PFSK-1 (cell line): Measurements from ENCODE around the gene STAMBPL1.

Experiments used
- FOXP2 ChIP-seq: optimal IDR thresholded peaks from 2 replicates; pipeline ENCODE3; 2011; ENCODE audit warnings: borderline replicate concordance, control low read depth, inconsistent platforms; ENCODE audit not compliant: insufficient read depth; ENCODE audit errors: extremely low read length, extremely low read depth
- POLR2AphosphoS5 ChIP-seq: IDR thresholded peaks from 2 replicates; pipeline ENCODE4 v1.6.1; 2012; ENCODE audit warnings: low read depth, mild to moderate bottlenecking, control low read depth, low read length, moderate library complexity
- SIN3A ChIP-seq: IDR thresholded peaks from 2 replicates; pipeline ENCODE4 v1.6.1; 2012; ENCODE audit warnings: mild to moderate bottlenecking, low read length, moderate library complexity, borderline replicate concordance; ENCODE audit not compliant: insufficient read depth
- TAF1 ChIP-seq: IDR thresholded peaks from 2 replicates; pipeline ENCODE4 v1.6.1; 2012; ENCODE audit warnings: low read length, control low read depth, borderline replicate concordance; ENCODE audit not compliant: insufficient read depth
- TF ChIP-seq, protein P1 (sequence below), 2 experiments: IDR thresholded peaks; 2 replicates each; pipeline versions ENCODE4 v1.6.1 to v1.8.0; 2011 to 2012; ENCODE audit warnings: low read depth in 2 of 2, low read length in 2 of 2, control low read depth in 1 of 2, inconsistent platforms in 1 of 2, mild to moderate bottlenecking in 1 of 2, moderate library complexity in 1 of 2; ENCODE audit not compliant: insufficient read depth in 1 of 2

The STAMBPL1 gene

DNA sequence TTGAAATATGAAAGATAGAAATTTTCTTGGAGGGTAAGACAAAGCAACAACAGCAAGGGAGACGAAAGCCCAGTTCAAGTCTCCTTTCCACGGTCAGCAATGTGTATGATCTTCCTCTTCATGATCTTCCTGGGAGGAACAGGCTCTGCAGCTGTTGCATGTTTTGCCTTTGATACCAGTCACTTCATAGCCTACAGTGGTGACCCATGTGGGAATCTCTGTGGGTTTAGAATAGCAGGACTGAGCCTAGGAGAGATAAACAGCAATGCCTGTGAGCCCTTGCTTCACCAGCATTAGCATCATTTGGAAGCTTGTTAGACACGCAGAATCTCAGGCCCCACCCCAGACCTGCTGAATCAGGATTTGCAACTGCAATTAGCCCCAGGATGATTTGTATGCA, 31.8 kb downstream of the STAMBPL1 start:
- TF ChIP-seq SIN3A (no peak), FOXP2 (no peak), TAF1 (no peak), POLR2AphosphoS5 (no peak)
- TF ChIP-seq, protein P1, sequence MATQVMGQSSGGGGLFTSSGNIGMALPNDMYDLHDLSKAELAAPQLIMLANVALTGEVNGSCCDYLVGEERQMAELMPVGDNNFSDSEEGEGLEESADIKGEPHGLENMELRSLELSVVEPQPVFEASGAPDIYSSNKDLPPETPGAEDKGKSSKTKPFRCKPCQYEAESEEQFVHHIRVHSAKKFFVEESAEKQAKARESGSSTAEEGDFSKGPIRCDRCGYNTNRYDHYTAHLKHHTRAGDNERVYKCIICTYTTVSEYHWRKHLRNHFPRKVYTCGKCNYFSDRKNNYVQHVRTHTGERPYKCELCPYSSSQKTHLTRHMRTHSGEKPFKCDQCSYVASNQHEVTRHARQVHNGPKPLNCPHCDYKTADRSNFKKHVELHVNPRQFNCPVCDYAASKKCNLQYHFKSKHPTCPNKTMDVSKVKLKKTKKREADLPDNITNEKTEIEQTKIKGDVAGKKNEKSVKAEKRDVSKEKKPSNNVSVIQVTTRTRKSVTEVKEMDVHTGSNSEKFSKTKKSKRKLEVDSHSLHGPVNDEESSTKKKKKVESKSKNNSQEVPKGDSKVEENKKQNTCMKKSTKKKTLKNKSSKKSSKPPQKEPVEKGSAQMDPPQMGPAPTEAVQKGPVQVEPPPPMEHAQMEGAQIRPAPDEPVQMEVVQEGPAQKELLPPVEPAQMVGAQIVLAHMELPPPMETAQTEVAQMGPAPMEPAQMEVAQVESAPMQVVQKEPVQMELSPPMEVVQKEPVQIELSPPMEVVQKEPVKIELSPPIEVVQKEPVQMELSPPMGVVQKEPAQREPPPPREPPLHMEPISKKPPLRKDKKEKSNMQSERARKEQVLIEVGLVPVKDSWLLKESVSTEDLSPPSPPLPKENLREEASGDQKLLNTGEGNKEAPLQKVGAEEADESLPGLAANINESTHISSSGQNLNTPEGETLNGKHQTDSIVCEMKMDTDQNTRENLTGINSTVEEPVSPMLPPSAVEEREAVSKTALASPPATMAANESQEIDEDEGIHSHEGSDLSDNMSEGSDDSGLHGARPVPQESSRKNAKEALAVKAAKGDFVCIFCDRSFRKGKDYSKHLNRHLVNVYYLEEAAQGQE (IDR thresholded peaks at IDR 0.05; ENCODE audit: insufficient read depth in 1 of 2, low read depth in 2 of 2, low read length in 2 of 2) = no peak

DNA sequence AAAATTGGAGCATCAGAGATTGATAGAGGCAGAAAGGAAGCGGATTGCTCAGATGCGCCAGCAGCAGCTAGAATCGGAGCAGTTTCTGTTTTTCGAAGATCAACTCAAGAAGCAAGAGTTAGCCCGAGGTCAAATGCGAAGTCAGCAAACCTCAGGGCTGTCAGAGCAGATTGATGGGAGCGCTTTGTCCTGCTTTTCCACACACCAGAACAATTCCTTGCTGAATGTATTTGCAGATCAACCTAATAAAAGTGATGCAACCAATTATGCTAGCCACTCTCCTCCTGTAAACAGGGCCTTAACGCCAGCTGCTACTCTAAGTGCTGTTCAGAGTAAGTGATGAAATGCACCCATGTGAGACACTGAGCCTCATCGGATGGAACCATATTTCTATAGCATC, 33.1 kb downstream of the STAMBPL1 start:
- TF ChIP-seq FOXP2 = no peak
- TF ChIP-seq POLR2AphosphoS5 = no peak
- TF ChIP-seq, protein P1 (IDR thresholded peaks at IDR 0.05; ENCODE audit: insufficient read depth in 1 of 2, low read depth in 2 of 2, low read length in 2 of 2) = no peak
- TF ChIP-seq SIN3A = no peak
- no peak for TF ChIP-seq TAF1

DNA sequence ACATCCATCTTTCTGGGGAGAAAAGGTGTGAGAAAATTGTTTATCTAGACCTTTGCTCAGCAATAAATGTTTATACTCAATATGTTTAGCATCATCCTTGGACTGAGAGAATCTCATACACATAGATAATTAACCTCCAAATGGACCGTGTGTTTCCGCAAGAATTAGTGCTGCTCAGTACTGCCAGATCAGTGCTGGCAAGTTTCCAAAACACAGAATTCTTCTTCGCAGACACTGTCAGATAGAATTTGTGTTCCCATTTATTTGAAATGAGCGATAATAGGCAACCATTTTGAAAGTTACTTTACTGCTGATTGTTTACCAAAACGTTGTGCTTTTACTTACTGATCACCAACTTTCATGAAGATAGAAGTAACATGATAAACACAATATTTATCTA, 33.7 kb downstream of the STAMBPL1 start:
- TF ChIP-seq TAF1 = no peak
- TF ChIP-seq FOXP2 = no peak
- no peak for TF ChIP-seq SIN3A
- TF ChIP-seq, protein P1 (IDR thresholded peaks at IDR 0.05; ENCODE audit: insufficient read depth in 1 of 2, low read depth in 2 of 2, low read length in 2 of 2) = no peak
- TF ChIP-seq POLR2AphosphoS5 = no peak

DNA sequence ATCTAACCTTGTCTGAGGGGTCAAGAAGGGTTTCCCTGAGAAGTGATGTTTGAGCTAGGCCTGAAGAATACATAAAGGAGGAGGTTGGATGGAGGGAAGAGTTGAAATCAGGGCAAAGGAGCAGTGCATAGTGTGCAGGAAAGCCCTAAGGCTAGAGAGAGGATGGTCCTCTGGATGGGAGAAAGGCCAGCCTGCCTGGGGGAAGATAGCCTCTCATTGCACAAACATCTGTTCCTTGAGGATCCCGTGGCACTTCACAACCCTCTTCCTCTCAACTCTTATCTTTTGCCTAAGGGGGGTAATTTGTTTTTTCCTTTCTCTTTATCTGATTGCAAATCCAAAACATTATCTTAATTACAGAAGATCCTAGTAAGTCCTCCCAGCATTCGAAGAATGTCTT, 35.7 kb downstream of the STAMBPL1 start:
- TF ChIP-seq, protein P1 (IDR thresholded peaks at IDR 0.05; ENCODE audit: insufficient read depth in 1 of 2, low read depth in 2 of 2, low read length in 2 of 2) = no peak
- TF ChIP-seq SIN3A (no peak), TAF1 (no peak), FOXP2 (no peak), POLR2AphosphoS5 (no peak)

DNA sequence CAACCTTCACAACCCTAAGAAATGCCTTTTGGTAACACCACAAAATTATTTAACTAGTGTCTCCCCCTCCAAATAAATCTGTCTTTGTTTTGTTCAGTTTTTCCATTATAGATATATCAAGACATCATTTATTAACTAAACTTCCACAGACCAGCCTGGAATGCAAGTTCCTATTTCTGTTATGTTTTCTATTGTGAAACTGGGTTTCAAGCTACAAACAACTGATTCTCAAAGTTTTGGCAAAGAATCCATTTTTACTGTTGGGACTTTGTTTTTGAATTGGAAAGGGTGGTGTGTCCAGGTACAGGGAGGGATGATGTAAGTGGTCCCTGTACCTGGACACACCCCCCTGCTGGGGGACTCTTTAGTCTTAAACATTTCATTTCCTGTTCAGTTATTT, 36.2 kb downstream of the STAMBPL1 start:
- no peak for TF ChIP-seq POLR2AphosphoS5
- TF ChIP-seq FOXP2 = no peak
- TF ChIP-seq, protein P1 (IDR thresholded peaks at IDR 0.05; ENCODE audit: insufficient read depth in 1 of 2, low read depth in 2 of 2, low read length in 2 of 2) = no peak
- no peak for TF ChIP-seq SIN3A
- no peak for TF ChIP-seq TAF1
